GM19463 (cell line): ENCODE measurements around the gene TIMM10B.
"Not testable (repeated sequence)": the region's sequence is repeated elsewhere in the genome, so short reads cannot be mapped to it uniquely, and the experiment has no call there.

Experiments
- ATAC-seq: cut with Tn5 transposase; IDR thresholded peaks from one replicate; pipeline ENCODE4 v1.9.1; 2021; ENCODE audit warnings: mild to moderate bottlenecking, moderate library complexity; ENCODE audit not compliant: unreplicated experiment

Gene TIMM10B

DNA sequence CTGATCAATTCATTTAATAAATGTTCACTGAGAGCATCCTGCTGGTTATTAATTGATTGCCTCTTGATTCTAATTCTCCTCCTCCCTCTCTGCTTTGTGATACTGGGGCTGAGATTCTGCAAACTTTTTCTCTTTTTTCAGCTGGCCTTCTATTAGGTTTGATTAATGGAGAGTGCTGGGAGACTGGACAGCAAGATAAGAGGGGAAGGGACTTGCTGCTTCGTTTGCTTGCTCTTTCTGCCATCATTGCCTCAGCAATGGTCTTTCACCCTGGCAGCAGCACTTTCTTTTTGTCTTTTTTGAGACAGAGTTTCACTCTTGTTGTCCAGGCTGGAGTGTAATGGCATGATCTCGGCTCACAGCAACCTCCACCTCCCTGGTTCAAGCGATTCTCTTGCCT, 22.9 kb downstream of the TIMM10B start:
- no peak for ATAC-seq

GRCh38 chr11:6505577-6506240, 24.4 kb downstream of the TIMM10B start:
- peak; percentile 60 for ATAC-seq

- ATAC-seq = no peak
Measured at GRCh38 chr11:6516865-6517264, 35.6 kb downstream of the TIMM10B start.

- ATAC-seq = no peak
Measured at GRCh38 chr11:6520265-6520664, 39.0 kb downstream of the TIMM10B start.

- not testable (repeated sequence) for ATAC-seq
Measured at GRCh38 chr11:6521946-6522345, 40.6 kb downstream of the TIMM10B start.

DNA sequence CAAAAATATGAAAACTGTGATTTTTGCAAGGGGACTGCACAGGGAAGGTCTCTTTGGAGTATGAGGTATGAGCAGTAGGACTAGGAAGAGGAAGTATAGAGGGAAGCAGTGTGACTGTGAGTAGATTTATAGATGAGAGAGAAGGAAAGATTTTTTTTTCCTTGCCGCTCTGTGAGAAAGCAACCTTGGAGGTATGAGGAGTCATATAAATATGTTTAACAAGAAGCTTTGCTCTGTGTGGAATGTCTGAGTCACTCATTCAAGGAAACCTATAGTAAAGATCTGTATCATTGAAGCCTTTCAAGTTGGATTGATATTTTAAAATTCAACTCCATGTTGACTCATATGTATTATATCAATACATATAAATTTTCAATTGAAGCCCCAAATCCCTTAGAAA, 42.0 kb downstream of the TIMM10B start:
- ATAC-seq = no peak

- no peak for ATAC-seq
Measured at GRCh38 chr11:6526411-6527135, 45.3 kb downstream of the TIMM10B start.

GRCh38 chr11:6529266-6529665, 48.0 kb downstream of the TIMM10B start:
- ATAC-seq = no peak

GRCh38 chr11:6530848-6531247, 49.5 kb downstream of the TIMM10B start:
- no peak for ATAC-seq

DNA sequence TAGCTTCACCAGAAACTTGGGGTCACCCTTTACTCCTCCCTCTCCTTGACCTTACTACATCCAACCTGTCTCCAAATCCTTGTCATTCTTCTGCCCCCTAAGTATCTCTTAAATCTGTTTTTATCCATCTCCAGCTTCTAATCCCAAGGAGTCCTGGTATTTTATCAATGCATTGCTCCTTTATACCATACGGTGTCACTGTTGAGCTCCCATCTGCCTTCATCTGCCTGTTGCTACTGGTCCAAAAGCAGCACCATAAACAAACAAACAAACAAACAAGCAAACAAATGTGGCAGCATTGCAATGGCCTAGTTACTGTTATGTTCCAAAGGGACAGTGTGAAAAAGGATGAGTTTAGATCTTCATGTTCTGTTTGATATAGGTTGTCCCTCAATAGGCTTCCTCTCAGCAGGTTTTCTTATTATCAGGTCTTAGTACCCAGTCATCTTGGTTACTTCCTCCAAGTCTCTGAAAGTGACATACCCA, 50.0 kb downstream of the TIMM10B start:
- no peak for ATAC-seq
